ENCODE data around the gene CCM2. TPM values are rescaled to one million over a fixed set of nuclear protein-coding genes. Genes with fewer than 3 reads are reported as not detected.
A peak's percentile ranks its signal among the peaks of the same experiment; 100 is the strongest.
"Not testable (repeated sequence)": the region's sequence is repeated elsewhere in the genome, so short reads cannot be mapped to it uniquely, and the experiment has no call there.

CCM2 gene
- total RNA-seq, 1 donor from 2014 or later: 38.7 TPM

GRCh38 chr7:45100761-45101480, 100.9 kb downstream of the CCM2 start:
- intact Hi-C loops (cut with DNase I): no loop called here
- DNase-seq (ENCODE audit: missing footprints) (no peak), ATAC-seq (no peak)

- no peak for DNase-seq (ENCODE audit: missing footprints)
- ATAC-seq: no peak
- intact Hi-C loops (cut with DNase I): no loop called here
These were observed 101.7 kb downstream of the CCM2 start for GRCh38 chr7:45101748-45102147.

GRCh38 chr7:45102785-45103712, 103.0 kb downstream of the CCM2 start:
- ATAC-seq: no peak
- intact Hi-C loops (cut with DNase I): no loop called here
- DNase-seq (ENCODE audit: missing footprints): no peak

- ATAC-seq (no peak), DNase-seq (ENCODE audit: missing footprints) (peak; percentile 47)
- intact Hi-C loops (cut with DNase I): no loop called here
These were observed 104.2 kb downstream of the CCM2 start for GRCh38 chr7:45103958-45104843.

- ATAC-seq (no peak), DNase-seq (ENCODE audit: missing footprints) (peak; percentile 22)
- intact Hi-C loops (cut with DNase I): no loop called here
These were observed 105.0 kb downstream of the CCM2 start for GRCh38 chr7:45104844-45105587.

GRCh38 chr7:45105588-45106188, 105.7 kb downstream of the CCM2 start:
- no peak for ATAC-seq
- intact Hi-C loops (cut with DNase I): no loop called here

GRCh38 chr7:45106820-45107219, 106.8 kb downstream of the CCM2 start:
- DNase-seq (ENCODE audit: missing footprints): peak; percentile 18
- ATAC-seq: no peak
- intact Hi-C loops (cut with DNase I): no loop called here

More at GRCh38 chr7:45105588-45106188, 105.7 kb downstream of the CCM2 start:
- DNase-seq (ENCODE audit: missing footprints): peak; percentile 27

- DNase-seq (ENCODE audit: missing footprints) (no peak), ATAC-seq (no peak)
- intact Hi-C loops (cut with DNase I): no loop called here
These were observed 107.4 kb downstream of the CCM2 start for GRCh38 chr7:45107356-45107755.

- peak; percentile 3 for DNase-seq (ENCODE audit: missing footprints)
- intact Hi-C loops (cut with DNase I): no loop called here
These were observed 108.9 kb downstream of the CCM2 start for GRCh38 chr7:45108863-45109262.

GRCh38 chr7:45111298-45112223, 111.6 kb downstream of the CCM2 start, which contains the start of gene TBRG4:
Gene TBRG4 (minus strand): TSS chr7:45111697. CDS start chr7:45109237, 2,460 bp downstream.
- intact Hi-C loops (cut with DNase I): loop anchor here (1.0 to 10.0 kb wide), 4 partner anchors 111 to 537 kb away; partner anchors contain the start of genes CCM2, DDX56 and PURB
- ATAC-seq: peak; percentile 99
- DNase-seq (ENCODE audit: missing footprints): peak; percentile 97

More at GRCh38 chr7:45108863-45109262, 108.9 kb downstream of the CCM2 start:
- ATAC-seq: no peak

GRCh38 chr7:45112648-45113047, 112.6 kb downstream of the CCM2 start:
- intact Hi-C loops (cut with DNase I): loop anchor here (5.0 to 10.0 kb wide), 3 partner anchors 125 to 538 kb away; partner anchors contain the start of genes DDX56 and PURB
- ATAC-seq (no peak), DNase-seq (ENCODE audit: missing footprints) (no peak)

- DNase-seq (ENCODE audit: missing footprints); ATAC-seq: not testable (repeated sequence)
- intact Hi-C loops (cut with DNase I): loop anchor here (5.0 to 10.0 kb wide), 3 partner anchors 127 to 539 kb away; partner anchors contain the start of genes DDX56 and PURB
These were observed 114.3 kb downstream of the CCM2 start for GRCh38 chr7:45114257-45114656.

GRCh38 chr7:45114926-45115325, 114.9 kb downstream of the CCM2 start:
- no peak for DNase-seq (ENCODE audit: missing footprints)
- intact Hi-C loops (cut with DNase I): loop anchor here (5.0 to 10.0 kb wide), 3 partner anchors 128 to 540 kb away; partner anchors contain the start of genes DDX56 and PURB
- ATAC-seq: no peak

- ATAC-seq (no peak), DNase-seq (ENCODE audit: missing footprints) (no peak)
- intact Hi-C loops (cut with DNase I): loop anchor here (10.0 kb wide), 1 partner anchor 541 kb away; the partner anchor contains the start of gene DDX56
These were observed 116.0 kb downstream of the CCM2 start for GRCh38 chr7:45116048-45116447.

- DNase-seq (ENCODE audit: missing footprints) (no peak), ATAC-seq (no peak)
- intact Hi-C loops (cut with DNase I): loop anchor here (10.0 kb wide), 1 partner anchor 543 kb away; the partner anchor contains the start of gene DDX56
These were observed 117.6 kb downstream of the CCM2 start for GRCh38 chr7:45117582-45117981.

- intact Hi-C loops (cut with DNase I): loop anchor here (10.0 kb wide), 1 partner anchor 543 kb away; the partner anchor contains the start of gene DDX56
- ATAC-seq: no peak
- DNase-seq (ENCODE audit: missing footprints): no peak
These were observed 118.3 kb downstream of the CCM2 start for GRCh38 chr7:45118292-45118691.

Measured in Right ventricle myocardium inferior (tissue), 1 donor.